GM12872 (cell line): ENCODE results near the gene CPA5.

Experiments
- CTCF ChIP-seq: IDR thresholded peaks from 3 replicates; pipeline ENCODE4 v1.5.1; 2011; ENCODE audit warnings: low read depth, mild to moderate bottlenecking, low read length, moderate library complexity; ENCODE audit not compliant: insufficient read depth

The CPA5 gene

GRCh38 chr7:130377178-130377577, 32.6 kb downstream of the CPA5 start:
- no peak for TF ChIP-seq CTCF

GRCh38 chr7:130379019-130379418, 34.4 kb downstream of the CPA5 start:
- TF ChIP-seq CTCF, result no peak

GRCh38 chr7:130379532-130379920, 34.9 kb downstream of the CPA5 start:
- TF ChIP-seq CTCF, result no peak

GRCh38 chr7:130379921-130380860, 35.6 kb downstream of the CPA5 start, which contains the start of gene CPA1:
TSS of gene CPA1 (plus strand) at chr7:130380494. CDS start at chr7:130380521, 27 bp downstream.
- no peak for TF ChIP-seq CTCF

- TF ChIP-seq CTCF, result no peak
Observed at GRCh38 chr7:130380861-130381455, 36.3 kb downstream of the CPA5 start.

- TF ChIP-seq CTCF, result no peak
Observed at GRCh38 chr7:130381468-130382312, 37.1 kb downstream of the CPA5 start.
